Vagina (tissue), 2 donors: ENCODE data around the gene IQSEC3. TPM values are rescaled to one million over a fixed set of nuclear protein-coding genes. Genes with fewer than 3 reads are reported as not detected.

Experiments
- DNase-seq, 2 donors: peaks; one replicate each; pipeline ENCODE4 v3.0.0-alpha.2; 2017; ENCODE audit errors: extremely low spot score in 2 of 2
- H3K27ac ChIP-seq: fragments of 200-600 bp; sonication (generic); one replicate; pipeline ENCODE4 v1.5.1; 2019
- H3K27me3 ChIP-seq: fragments of 200-600 bp; sonication (generic); one replicate; pipeline ENCODE4 v1.5.1; 2019
- H3K36me3 ChIP-seq, 2 donors: fragments of 200-600 bp; sonication (generic); one replicate each; pipeline ENCODE4 v1.5.1; 2017 to 2019
- H3K4me1 ChIP-seq: fragments of 200-600 bp; sonication (generic); one replicate; pipeline ENCODE4 v1.5.1; 2019
- H3K4me3 ChIP-seq, 2 donors: fragments of 200-600 bp; sonication (generic); 1 replicate in 1 of 2; 2 replicates in 1 of 2; pipeline ENCODE4 v1.5.1; 2016 to 2019
- H3K9me3 ChIP-seq: fragments of 200-600 bp; sonication (generic); one replicate; pipeline ENCODE4 v1.5.1; 2019
- CTCF ChIP-seq, 3 experiments: fragments of 450-650 bp in 2 of 3; fragments of 200-600 bp in 1 of 3; sonication (generic) in 1 of 3; IDR thresholded peaks; one replicate each; pipeline ENCODE4 v1.5.1; 2017 to 2019; ENCODE audit warnings: antibody characterized with exemption in 3 of 3, mild to moderate bottlenecking in 2 of 3, moderate library complexity in 2 of 3
- POLR2A ChIP-seq, 2 donors: fragments of 450-650 bp; IDR thresholded peaks; one replicate each; pipeline ENCODE4 v1.6.1; 2017; ENCODE audit warnings: antibody characterized with exemption in 2 of 2, mild to moderate bottlenecking in 2 of 2, moderate library complexity in 2 of 2
- POLR2AphosphoS5 ChIP-seq, 2 donors: sonication (generic); formaldehyde crosslinking; IDR thresholded peaks; one replicate each; pipeline ENCODE4 v1.9.0; 2017; ENCODE audit warnings: antibody characterized with exemption in 2 of 2, mild to moderate bottlenecking in 2 of 2, low read depth in 1 of 2; ENCODE audit not compliant: insufficient read depth in 1 of 2
- intact Hi-C: fragments of 100-400 bp; cut with DNase I; formaldehyde crosslinking; loops from one replicate; pipeline ENCODE4 v1.15.1; 2023
- total RNA-seq: library from RNA; depleted of rRNA; stranded (reverse); fragments of >200 nt; gene quantifications from one replicate; pipeline ENCODE4 v1.2.3, GENCODE V29; 2016

The IQSEC3 gene
- total RNA-seq, 1 donor from 2014 or later: 1.7 TPM

GRCh38 chr12:172732-173161 lies 106.2 kb downstream of the IQSEC3 start:
- Histone ChIP-seq H3K4me1 (peaks cover 9% of the 10 kb centered on the region), H3K36me3 (no peaks in the 10 kb centered on the region), H3K27ac (no peak overlapping the region), H3K4me3 (no peak overlapping the region), H3K9me3 (no peaks in the 10 kb centered on the region), H3K27me3 (no peaks in the 10 kb centered on the region)
- intact Hi-C loops: no loop called here
- no peak for TF ChIP-seq CTCF (IDR thresholded peaks at IDR 0.05)
- no peak for TF ChIP-seq POLR2AphosphoS5 (IDR thresholded peaks at IDR 0.05; ENCODE audit: insufficient read depth in 1 of 2, low read depth in 1 of 2)
- no peak for TF ChIP-seq POLR2A (IDR thresholded peaks at IDR 0.05)
- DNase-seq: no peak

GRCh38 chr12:174124-174523 lies 107.6 kb downstream of the IQSEC3 start:
- Histone ChIP-seq H3K4me1 (peaks cover 9% of the 10 kb centered on the region), H3K9me3 (no peaks in the 10 kb centered on the region), H3K4me3 (no peak overlapping the region), H3K36me3 (no peaks in the 10 kb centered on the region), H3K27ac (no peak overlapping the region), H3K27me3 (no peaks in the 10 kb centered on the region)
- intact Hi-C loops: no loop called here
- DNase-seq: no peak
- TF ChIP-seq CTCF (IDR thresholded peaks at IDR 0.05): no peak
- no peak for TF ChIP-seq POLR2A (IDR thresholded peaks at IDR 0.05)
- TF ChIP-seq POLR2AphosphoS5 (IDR thresholded peaks at IDR 0.05; ENCODE audit: insufficient read depth in 1 of 2, low read depth in 1 of 2): no peak

- Histone ChIP-seq H3K36me3 (no peaks in the 10 kb centered on the region), H3K27ac (no peak overlapping the region), H3K4me1 (peaks cover 9% of the 10 kb centered on the region), H3K9me3 (no peaks in the 10 kb centered on the region), H3K4me3 (no peak overlapping the region), H3K27me3 (no peaks in the 10 kb centered on the region)
- no peak for TF ChIP-seq POLR2AphosphoS5 (IDR thresholded peaks at IDR 0.05; ENCODE audit: insufficient read depth in 1 of 2, low read depth in 1 of 2)
- TF ChIP-seq POLR2A (IDR thresholded peaks at IDR 0.05): no peak
- TF ChIP-seq CTCF (IDR thresholded peaks at IDR 0.05): no peak
- intact Hi-C loops: no loop called here
- no peak for DNase-seq
Observed at GRCh38 chr12:174596-174995, 108.0 kb downstream of the IQSEC3 start.

GRCh38 chr12:175250-175649 lies 108.7 kb downstream of the IQSEC3 start:
- no peaks in the 10 kb centered on the region for H3K27me3 ChIP-seq
- no peak for DNase-seq
- intact Hi-C loops: no loop called here
- H3K4me1 ChIP-seq: peaks cover 9% of the 10 kb centered on the region
- no peak overlapping the region for H3K4me3 ChIP-seq
- no peaks in the 10 kb centered on the region for H3K9me3 ChIP-seq
- no peak overlapping the region for H3K27ac ChIP-seq
- no peak for TF ChIP-seq POLR2A (IDR thresholded peaks at IDR 0.05)
- TF ChIP-seq CTCF (IDR thresholded peaks at IDR 0.05): no peak
- TF ChIP-seq POLR2AphosphoS5 (IDR thresholded peaks at IDR 0.05; ENCODE audit: insufficient read depth in 1 of 2, low read depth in 1 of 2): no peak
- no peaks in the 10 kb centered on the region for H3K36me3 ChIP-seq

- intact Hi-C loops: no loop called here
- TF ChIP-seq POLR2AphosphoS5 (IDR thresholded peaks at IDR 0.05; ENCODE audit: insufficient read depth in 1 of 2, low read depth in 1 of 2) (no peak), CTCF (IDR thresholded peaks at IDR 0.05) (no peak), POLR2A (IDR thresholded peaks at IDR 0.05) (no peak)
- H3K4me1 ChIP-seq: peaks cover 9% of the 10 kb centered on the region
- H3K36me3 ChIP-seq: no peaks in the 10 kb centered on the region
- no peaks in the 10 kb centered on the region for H3K9me3 ChIP-seq
- no peak for DNase-seq
- H3K4me3 ChIP-seq: no peak overlapping the region
- no peaks in the 10 kb centered on the region for H3K27me3 ChIP-seq
- no peak overlapping the region for H3K27ac ChIP-seq
Observed at GRCh38 chr12:175759-176158, 109.2 kb downstream of the IQSEC3 start.
